ENCODE measurements around the gene GNAQ. TPM values are rescaled to one million over a fixed set of nuclear protein-coding genes. Genes with fewer than 3 reads are reported as not detected.

Gene GNAQ
- polyA plus RNA-seq, 1 donor (not counting 4 experiments of a cell fraction or from before 2014, with no cell fraction given) = 64.3 TPM

GRCh38 chr9:78009186-78009585 is 22.4 kb downstream of the GNAQ start:
- DNase-seq (ENCODE audit: low read depth, low spot score) = no peak
- Histone ChIP-seq H3K4me1 (ENCODE audit: control insufficient read depth, extremely low read depth, insufficient read depth, low read length) (peaks cover 2% of the 10 kb centered on the region), H3K27me3 (ENCODE audit: control insufficient read depth, extremely low read depth, insufficient read depth, low read length) (no peaks in the 10 kb centered on the region), H2AFZ (ENCODE audit: control insufficient read depth, low read length) (no peak overlapping the region), H3K9me3 (ENCODE audit: control insufficient read depth, low read depth, low read length) (no peaks in the 10 kb centered on the region), H3K4me3 (ENCODE audit: control insufficient read depth in 2 of 3, extremely low read depth in 1 of 3, insufficient read depth in 2 of 3, low read depth in 1 of 3, low read length in 3 of 3) (no peak overlapping the region), H3K27ac (ENCODE audit: control insufficient read depth, insufficient read depth, low read length) (no peak overlapping the region), H3K9me1 (ENCODE audit: control insufficient read depth, extremely low read depth, insufficient read depth, low read length) (no peaks in the 10 kb centered on the region), H3K79me2 (ENCODE audit: control insufficient read depth, insufficient read depth, low read length) (peaks cover 90% of the 10 kb centered on the region), H4K20me1 (ENCODE audit: control insufficient read depth, extremely low read depth, insufficient read depth, low read length) (peaks cover 3% of the 10 kb centered on the region), H3K36me3 (ENCODE audit: control insufficient read depth in 2 of 2, extremely low read depth in 1 of 2, insufficient read depth in 2 of 2, low read length in 2 of 2) (no peaks in the 10 kb centered on the region), H3K4me2 (ENCODE audit: control insufficient read depth, extremely low read depth, insufficient read depth, low read depth, low read length) (no peak overlapping the region), H3K9ac (ENCODE audit: control insufficient read depth, extremely low read depth, insufficient read depth, low read length) (no peak overlapping the region)
- no peak for FAIRE-seq
- TF ChIP-seq, protein P1, sequence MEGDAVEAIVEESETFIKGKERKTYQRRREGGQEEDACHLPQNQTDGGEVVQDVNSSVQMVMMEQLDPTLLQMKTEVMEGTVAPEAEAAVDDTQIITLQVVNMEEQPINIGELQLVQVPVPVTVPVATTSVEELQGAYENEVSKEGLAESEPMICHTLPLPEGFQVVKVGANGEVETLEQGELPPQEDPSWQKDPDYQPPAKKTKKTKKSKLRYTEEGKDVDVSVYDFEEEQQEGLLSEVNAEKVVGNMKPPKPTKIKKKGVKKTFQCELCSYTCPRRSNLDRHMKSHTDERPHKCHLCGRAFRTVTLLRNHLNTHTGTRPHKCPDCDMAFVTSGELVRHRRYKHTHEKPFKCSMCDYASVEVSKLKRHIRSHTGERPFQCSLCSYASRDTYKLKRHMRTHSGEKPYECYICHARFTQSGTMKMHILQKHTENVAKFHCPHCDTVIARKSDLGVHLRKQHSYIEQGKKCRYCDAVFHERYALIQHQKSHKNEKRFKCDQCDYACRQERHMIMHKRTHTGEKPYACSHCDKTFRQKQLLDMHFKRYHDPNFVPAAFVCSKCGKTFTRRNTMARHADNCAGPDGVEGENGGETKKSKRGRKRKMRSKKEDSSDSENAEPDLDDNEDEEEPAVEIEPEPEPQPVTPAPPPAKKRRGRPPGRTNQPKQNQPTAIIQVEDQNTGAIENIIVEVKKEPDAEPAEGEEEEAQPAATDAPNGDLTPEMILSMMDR (optimal IDR thresholded peaks at IDR 0.05 in 1 of 3, IDR thresholded peaks at IDR 0.05 in 1 of 3, conservative IDR thresholded peaks at IDR 0.05 in 1 of 3; ENCODE audit: extremely low read depth in 1 of 3, insufficient read depth in 2 of 3, low read length in 3 of 3) = no peak
- no peak for TF ChIP-seq EZH2 (IDR thresholded peaks at IDR 0.05; ENCODE audit: low read length)
- dilution Hi-C loops (cut with MboI; ENCODE audit: extremely low pct_ligation_motif_present, low sequenced_read_pairs) = no loop called here

DNA sequence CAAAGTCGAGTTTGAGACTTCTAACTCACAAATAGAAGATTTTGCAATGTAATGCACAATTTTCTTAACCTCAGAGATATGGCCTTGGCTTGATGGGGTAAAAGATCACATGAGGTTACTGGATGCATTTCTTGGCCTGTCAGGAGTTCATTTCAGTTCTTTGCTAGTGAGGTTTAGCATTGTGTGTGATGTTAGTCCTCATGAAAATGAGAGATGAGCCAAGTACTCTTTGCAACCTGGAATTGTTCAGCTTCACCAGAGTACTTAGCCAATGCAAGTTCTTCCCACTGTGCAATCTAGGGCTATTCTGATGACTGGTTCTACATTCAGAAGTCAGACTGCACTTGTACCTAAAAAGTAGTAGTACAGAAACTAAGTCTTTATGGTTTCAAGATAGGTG is 24.9 kb downstream of the GNAQ start:
- Histone ChIP-seq H3K27ac (ENCODE audit: control insufficient read depth, insufficient read depth, low read length) (no peak overlapping the region), H3K9me1 (ENCODE audit: control insufficient read depth, extremely low read depth, insufficient read depth, low read length) (no peaks in the 10 kb centered on the region), H3K4me3 (ENCODE audit: control insufficient read depth in 2 of 3, extremely low read depth in 1 of 3, insufficient read depth in 2 of 3, low read depth in 1 of 3, low read length in 3 of 3) (no peak overlapping the region), H3K4me1 (ENCODE audit: control insufficient read depth, extremely low read depth, insufficient read depth, low read length) (peaks cover 9% of the 10 kb centered on the region), H3K9me3 (ENCODE audit: control insufficient read depth, low read depth, low read length) (no peaks in the 10 kb centered on the region), H4K20me1 (ENCODE audit: control insufficient read depth, extremely low read depth, insufficient read depth, low read length) (peaks cover 7% of the 10 kb centered on the region), H2AFZ (ENCODE audit: control insufficient read depth, low read length) (no peak overlapping the region), H3K79me2 (ENCODE audit: control insufficient read depth, insufficient read depth, low read length) (peaks cover 93% of the 10 kb centered on the region), H3K27me3 (ENCODE audit: control insufficient read depth, extremely low read depth, insufficient read depth, low read length) (no peaks in the 10 kb centered on the region), H3K9ac (ENCODE audit: control insufficient read depth, extremely low read depth, insufficient read depth, low read length) (no peak overlapping the region), H3K36me3 (ENCODE audit: control insufficient read depth in 2 of 2, extremely low read depth in 1 of 2, insufficient read depth in 2 of 2, low read length in 2 of 2) (no peaks in the 10 kb centered on the region), H3K4me2 (ENCODE audit: control insufficient read depth, extremely low read depth, insufficient read depth, low read depth, low read length) (no peak overlapping the region)
- dilution Hi-C loops (cut with MboI; ENCODE audit: extremely low pct_ligation_motif_present, low sequenced_read_pairs) = no loop called here
- DNase-seq (ENCODE audit: low read depth, low spot score) = no peak
- no peak for TF ChIP-seq EZH2 (IDR thresholded peaks at IDR 0.05; ENCODE audit: low read length)
- TF ChIP-seq, protein P1 (optimal IDR thresholded peaks at IDR 0.05 in 1 of 3, IDR thresholded peaks at IDR 0.05 in 1 of 3, conservative IDR thresholded peaks at IDR 0.05 in 1 of 3; ENCODE audit: extremely low read depth in 1 of 3, insufficient read depth in 2 of 3, low read length in 3 of 3) = no peak
- FAIRE-seq = no peak

Data from keratinocyte (primary cell).